WTC11 (cell line): ENCODE measurements around the gene KCNK4. TPM values are rescaled to one million over a fixed set of nuclear protein-coding genes. Genes with fewer than 3 reads are reported as not detected.

Experiments
- ATAC-seq: fragments of 200-7000 bp; cut with Tn5 transposase; 2 replicates; pipeline ENCODE4 v1.10.0; 2021; ENCODE audit warnings: mild to moderate bottlenecking, moderate library complexity
- CTCF ChIA-PET: fragments of 300-600 bp; sonication (Branson Sonifier 250); formaldehyde crosslinking; loops from one replicate; lab custom pipeline; 2021; ENCODE audit warnings: antibody characterized with exemption; lab: Charles Lee
- POLR2A ChIA-PET: fragments of 350-600 bp; sonication (Branson Sonifier 250); formaldehyde crosslinking; loops from one replicate; lab custom pipeline; 2021; ENCODE audit warnings: antibody characterized with exemption; lab: Charles Lee
- DNase-seq: peaks from one replicate; pipeline ENCODE4 v3.0.0; 2021; ENCODE audit warnings: low spot score
- H3K27ac Mint-ChIP-seq: 2 replicates; pipeline ENCODE4 v1.8.0; 2021; ENCODE audit warnings: mixed read lengths
- H3K27me3 Mint-ChIP-seq: 2 replicates; pipeline ENCODE4 v1.8.0; 2021; ENCODE audit warnings: low read depth, mild to moderate bottlenecking, moderate library complexity, mixed read lengths
- H3K36me3 Mint-ChIP-seq: 2 replicates; pipeline ENCODE4 v1.8.0; 2021; ENCODE audit warnings: mixed read lengths
- H3K4me1 Mint-ChIP-seq: 2 replicates; pipeline ENCODE4 v1.8.0; 2022; ENCODE audit warnings: mixed read lengths
- H3K4me3 Mint-ChIP-seq: 2 replicates; pipeline ENCODE4 v1.8.0; 2021; ENCODE audit warnings: mild to moderate bottlenecking, moderate library complexity, mixed read lengths
- H3K9me3 Mint-ChIP-seq: 2 replicates; pipeline ENCODE4 v1.8.0; 2021; ENCODE audit warnings: mixed read lengths
- E2F4 ChIP-seq: sonication (generic); formaldehyde crosslinking; IDR thresholded peaks from 2 replicates; pipeline ENCODE4 v1.8.1; 2022; ENCODE audit warnings: low read depth, mild to moderate bottlenecking, moderate library complexity, missing genetic modification reagents, borderline replicate concordance
- FOXJ3 ChIP-seq: sonication (generic); formaldehyde crosslinking; IDR thresholded peaks from 2 replicates; pipeline ENCODE4 v1.9.0; 2021; ENCODE audit warnings: missing genetic modification reagents, mild to moderate bottlenecking, borderline replicate concordance
- FOXK1 ChIP-seq: sonication (generic); formaldehyde crosslinking; IDR thresholded peaks from 2 replicates; pipeline ENCODE4 v1.8.0; 2022; ENCODE audit warnings: mild to moderate bottlenecking, moderate library complexity, missing genetic modification reagents
- GABPB1 ChIP-seq: sonication (generic); formaldehyde crosslinking; IDR thresholded peaks from 2 replicates; pipeline ENCODE4 v1.8.1; 2023; ENCODE audit warnings: mild to moderate bottlenecking, missing genetic modification reagents
- IRF2 ChIP-seq: sonication (generic); formaldehyde crosslinking; IDR thresholded peaks from 2 replicates; pipeline ENCODE4 v1.8.0; 2022; ENCODE audit warnings: low read depth, missing genetic modification reagents, borderline replicate concordance
- NFE2L1 ChIP-seq: sonication (generic); formaldehyde crosslinking; IDR thresholded peaks from 2 replicates; pipeline ENCODE4 v1.8.1; 2023; ENCODE audit warnings: missing genetic modification reagents
- NFYB ChIP-seq: sonication (generic); formaldehyde crosslinking; conservative IDR thresholded peaks from 2 replicates; pipeline ENCODE4 v1.8.0; 2022; ENCODE audit warnings: low read depth, missing genetic modification reagents
- NR3C1 ChIP-seq: sonication (generic); formaldehyde crosslinking; conservative IDR thresholded peaks from 2 replicates; pipeline ENCODE4 v1.8.1; 2023; ENCODE audit warnings: low read depth, mild to moderate bottlenecking, missing genetic modification reagents
- OVOL2 ChIP-seq: fragments of 250-450 bp; sonication (Bioruptor Pico); IDR thresholded peaks from 2 replicates; pipeline ENCODE4 v1.9.0; 2021; ENCODE audit warnings: mild to moderate bottlenecking, borderline replicate concordance
- RORB ChIP-seq: fragments of 250-450 bp; sonication (Bioruptor Pico); IDR thresholded peaks from 2 replicates; pipeline ENCODE4 v1.9.0; 2021; ENCODE audit warnings: mild to moderate bottlenecking
- TP53 ChIP-seq: sonication (generic); formaldehyde crosslinking; IDR thresholded peaks from 2 replicates; pipeline ENCODE4 v1.8.1; 2023; ENCODE audit warnings: mild to moderate bottlenecking, missing genetic modification reagents
- ZNF396 ChIP-seq: fragments of 250-450 bp; sonication (Bioruptor Pico); IDR thresholded peaks from 2 replicates; pipeline ENCODE4 v1.8.0; 2021; ENCODE audit warnings: mild to moderate bottlenecking, moderate library complexity, borderline replicate concordance
- ZSCAN18 ChIP-seq: fragments of 250-450 bp; sonication (Bioruptor Pico); IDR thresholded peaks from 2 replicates; pipeline ENCODE4 v2.1.2; 2022; ENCODE audit warnings: mild to moderate bottlenecking, moderate library complexity
- total RNA-seq: library from RNA; stranded (reverse); gene quantifications from 3 replicates; pipeline ENCODE4 v1.2.3, GENCODE V29; 2021
- TF ChIP-seq, protein P1 (sequence below): sonication (generic); formaldehyde crosslinking; IDR thresholded peaks from 2 replicates; pipeline ENCODE4 v1.8.0; 2022; ENCODE audit warnings: mild to moderate bottlenecking, missing genetic modification reagents
- TF ChIP-seq, protein P2 (sequence below): sonication (generic); formaldehyde crosslinking; IDR thresholded peaks from 2 replicates; pipeline ENCODE4 v1.8.1; 2023; ENCODE audit warnings: mild to moderate bottlenecking, moderate library complexity, missing genetic modification reagents
- TF ChIP-seq, protein P3 (sequence below): fragments of 250-450 bp; sonication (Bioruptor Pico); conservative IDR thresholded peaks from 2 replicates; pipeline ENCODE4 v1.9.0; 2021; ENCODE audit warnings: mild to moderate bottlenecking

Gene KCNK4
- total RNA-seq, 1 experiment from 2014 or later: 0.74 TPM

GRCh38 chr11:64298966-64299846, 8.1 kb downstream of the KCNK4 start:
- Mint-ChIP-seq H3K9me3 (no peaks in the 10 kb centered on the region), H3K4me1 (peaks cover 17% of the 10 kb centered on the region), H3K27me3 (peaks cover 78% of the 10 kb centered on the region), H3K4me3 (peak overlapping the region; percentile 82), H3K27ac (no peak overlapping the region), H3K36me3 (no peaks in the 10 kb centered on the region)
- no peak for ATAC-seq
- DNase-seq: peak; percentile 33
- CTCF ChIA-PET: interaction anchor here (0.6 to 1.3 kb wide), 4 partner anchors 28 to 379 kb away, joined by 3 to 7 read pairs (median 5); no protein-coding TSS in a partner anchor
- POLR2A ChIA-PET: no interaction called here
- TF ChIP-seq FOXJ3 (CRISPR knock-in tag) (no peak), TP53 (CRISPR knock-in tag) (no peak), FOXK1 (CRISPR knock-in tag) (no peak), ZSCAN18 (no peak), GABPB1 (CRISPR knock-in tag) (no peak), ZNF396 (CRISPR knock-in tag) (no peak), IRF2 (CRISPR knock-in tag) (no peak), NR3C1 (CRISPR knock-in tag) (no peak), NFE2L1 (no peak), RORB (CRISPR knock-in tag) (no peak), NFYB (CRISPR knock-in tag) (no peak), OVOL2 (CRISPR knock-in tag) (no peak), E2F4 (CRISPR knock-in tag) (0 out of 2 replicates have a peak, but pooled peaks have one; percentile 23)
- TF ChIP-seq, protein P1, sequence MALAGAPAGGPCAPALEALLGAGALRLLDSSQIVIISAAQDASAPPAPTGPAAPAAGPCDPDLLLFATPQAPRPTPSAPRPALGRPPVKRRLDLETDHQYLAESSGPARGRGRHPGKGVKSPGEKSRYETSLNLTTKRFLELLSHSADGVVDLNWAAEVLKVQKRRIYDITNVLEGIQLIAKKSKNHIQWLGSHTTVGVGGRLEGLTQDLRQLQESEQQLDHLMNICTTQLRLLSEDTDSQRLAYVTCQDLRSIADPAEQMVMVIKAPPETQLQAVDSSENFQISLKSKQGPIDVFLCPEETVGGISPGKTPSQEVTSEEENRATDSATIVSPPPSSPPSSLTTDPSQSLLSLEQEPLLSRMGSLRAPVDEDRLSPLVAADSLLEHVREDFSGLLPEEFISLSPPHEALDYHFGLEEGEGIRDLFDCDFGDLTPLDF (CRISPR knock-in tag): no peak
- TF ChIP-seq, protein P2, sequence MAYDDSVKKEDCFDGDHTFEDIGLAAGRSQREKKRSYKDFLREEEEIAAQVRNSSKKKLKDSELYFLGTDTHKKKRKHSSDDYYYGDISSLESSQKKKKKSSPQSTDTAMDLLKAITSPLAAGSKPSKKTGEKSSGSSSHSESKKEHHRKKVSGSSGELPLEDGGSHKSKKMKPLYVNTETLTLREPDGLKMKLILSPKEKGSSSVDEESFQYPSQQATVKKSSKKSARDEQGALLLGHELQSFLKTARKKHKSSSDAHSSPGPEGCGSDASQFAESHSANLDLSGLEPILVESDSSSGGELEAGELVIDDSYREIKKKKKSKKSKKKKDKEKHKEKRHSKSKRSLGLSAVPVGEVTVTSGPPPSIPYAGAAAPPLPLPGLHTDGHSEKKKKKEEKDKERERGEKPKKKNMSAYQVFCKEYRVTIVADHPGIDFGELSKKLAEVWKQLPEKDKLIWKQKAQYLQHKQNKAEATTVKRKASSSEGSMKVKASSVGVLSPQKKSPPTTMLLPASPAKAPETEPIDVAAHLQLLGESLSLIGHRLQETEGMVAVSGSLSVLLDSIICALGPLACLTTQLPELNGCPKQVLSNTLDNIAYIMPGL (CRISPR knock-in tag): 0 out of 2 replicates have a peak, but pooled peaks have one; percentile 23
- TF ChIP-seq, protein P3, sequence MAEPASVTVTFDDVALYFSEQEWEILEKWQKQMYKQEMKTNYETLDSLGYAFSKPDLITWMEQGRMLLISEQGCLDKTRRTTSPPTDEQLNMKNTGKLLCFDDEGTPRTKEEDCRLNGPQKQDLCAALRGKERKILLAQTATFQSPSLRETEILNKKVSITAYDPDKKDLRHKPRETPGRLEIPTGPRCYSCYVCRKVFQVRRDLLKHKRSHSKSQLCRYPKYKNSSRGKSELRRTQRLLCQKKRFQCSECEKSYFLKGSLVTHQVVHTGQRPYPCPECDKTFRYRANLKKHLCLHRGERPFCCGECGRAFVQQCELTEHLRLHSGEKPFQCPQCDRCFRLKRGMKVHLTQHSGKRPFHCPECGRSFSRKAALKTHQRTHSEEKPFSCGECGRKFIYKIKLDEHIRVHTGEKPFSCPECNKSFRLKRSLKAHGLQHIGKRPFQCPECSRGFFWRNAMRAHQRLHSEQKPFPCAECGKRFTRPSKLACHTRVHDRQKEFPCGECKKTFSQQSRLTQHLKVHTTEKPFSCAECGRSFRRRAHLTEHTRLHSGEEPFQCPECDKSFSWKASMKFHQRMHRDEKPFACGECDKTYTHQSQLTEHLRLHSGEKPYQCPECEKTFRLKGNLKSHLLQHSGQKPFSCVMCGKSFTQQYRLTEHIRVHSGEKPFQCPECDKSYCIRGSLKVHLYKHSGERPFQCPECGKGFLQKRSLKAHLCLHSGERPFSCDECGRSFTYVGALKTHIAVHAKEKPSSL (CRISPR knock-in tag): no peak
